HG03521 (cell line): ENCODE data around the gene GFPT2.
A peak's percentile ranks its signal among the peaks of the same experiment; 100 is the strongest.

Experiments used
- ATAC-seq: cut with Tn5 transposase; IDR thresholded peaks from one replicate; pipeline ENCODE4 v1.9.1; 2021; ENCODE audit warnings: mild to moderate bottlenecking, moderate library complexity; ENCODE audit not compliant: unreplicated experiment

Gene GFPT2

GRCh38 chr5:180353048-180353979 is at the start of gene GFPT2:
Gene GFPT2 (minus strand): TSS chr5:180353336. CDS start chr5:180353217, 119 bp downstream.
- ATAC-seq = peak; percentile 68

- ATAC-seq = no peak
These were observed 49.6 kb upstream of the GFPT2 start for GRCh38 chr5:180402716-180403115.

- ATAC-seq = no peak
These were observed 48.2 kb upstream of the GFPT2 start for GRCh38 chr5:180401229-180401907.

- no peak for ATAC-seq
These were observed 47.3 kb upstream of the GFPT2 start for GRCh38 chr5:180400416-180400815.

GRCh38 chr5:180399401-180400215 is 46.5 kb upstream of the GFPT2 start:
- ATAC-seq = no peak

- ATAC-seq = no peak
These were observed 43.8 kb upstream of the GFPT2 start for GRCh38 chr5:180396926-180397325.

- no peak for ATAC-seq
These were observed 42.6 kb upstream of the GFPT2 start for GRCh38 chr5:180395540-180396274.

GRCh38 chr5:180394031-180394636 is 41.0 kb upstream of the GFPT2 start:
- no peak for ATAC-seq

- no peak for ATAC-seq
These were observed 38.1 kb upstream of the GFPT2 start for GRCh38 chr5:180391276-180391675.

GRCh38 chr5:180390441-180391190 is 37.5 kb upstream of the GFPT2 start:
- no peak for ATAC-seq

GRCh38 chr5:180389252-180390101 is 36.3 kb upstream of the GFPT2 start:
- no peak for ATAC-seq

GRCh38 chr5:180387798-180388197 is 34.7 kb upstream of the GFPT2 start:
- ATAC-seq = no peak

- ATAC-seq = no peak
These were observed 29.8 kb upstream of the GFPT2 start for GRCh38 chr5:180382926-180383325.

- ATAC-seq = no peak
These were observed 28.8 kb upstream of the GFPT2 start for GRCh38 chr5:180381851-180382480.

- ATAC-seq = no peak
These were observed 28.3 kb upstream of the GFPT2 start for GRCh38 chr5:180381428-180381827.

GRCh38 chr5:180380856-180381255 is 27.7 kb upstream of the GFPT2 start:
- ATAC-seq = no peak

GRCh38 chr5:180380441-180380840 is 27.3 kb upstream of the GFPT2 start:
- no peak for ATAC-seq
